ENCODE measurements around the gene HK1.

DNA sequence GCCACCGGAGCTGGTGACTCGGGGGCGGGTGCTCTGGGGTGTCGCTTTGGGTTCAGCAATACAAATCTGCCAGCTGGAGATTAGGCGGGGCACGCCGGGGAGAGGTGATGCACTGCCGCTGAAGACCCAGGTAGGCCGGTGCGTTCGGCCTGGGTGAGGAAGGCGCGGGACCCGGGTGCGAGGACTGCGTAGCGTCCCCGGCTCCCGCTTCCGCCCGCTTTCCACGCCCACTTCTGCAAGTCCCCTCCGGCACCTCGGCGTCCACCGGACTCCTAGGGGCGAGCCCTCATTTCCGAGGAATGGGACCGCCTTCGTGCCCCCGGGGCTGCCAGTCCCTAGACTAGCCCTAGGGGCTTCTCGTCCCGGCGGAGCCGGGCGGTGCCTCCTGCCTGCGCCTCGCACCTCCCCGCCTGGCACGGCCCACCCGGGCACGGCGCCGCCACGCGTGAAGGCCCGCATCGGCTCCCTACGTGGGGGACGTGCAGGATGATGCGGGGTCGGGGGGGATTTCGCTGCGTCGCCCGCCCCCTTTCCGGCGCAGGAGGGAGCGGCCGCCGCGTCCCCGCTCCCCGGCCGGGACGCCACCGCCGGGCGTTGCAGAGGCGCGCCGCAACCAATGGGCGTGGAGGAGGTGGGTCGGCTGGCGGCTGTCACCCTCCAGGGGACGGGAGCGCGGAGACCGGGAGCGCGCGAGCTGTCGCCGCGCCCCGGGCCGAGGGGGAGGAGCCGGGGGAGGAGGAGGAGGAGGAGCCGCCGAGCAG lies 40.0 kb downstream of the HK1 start:
- TF ChIP-seq, protein P1, sequence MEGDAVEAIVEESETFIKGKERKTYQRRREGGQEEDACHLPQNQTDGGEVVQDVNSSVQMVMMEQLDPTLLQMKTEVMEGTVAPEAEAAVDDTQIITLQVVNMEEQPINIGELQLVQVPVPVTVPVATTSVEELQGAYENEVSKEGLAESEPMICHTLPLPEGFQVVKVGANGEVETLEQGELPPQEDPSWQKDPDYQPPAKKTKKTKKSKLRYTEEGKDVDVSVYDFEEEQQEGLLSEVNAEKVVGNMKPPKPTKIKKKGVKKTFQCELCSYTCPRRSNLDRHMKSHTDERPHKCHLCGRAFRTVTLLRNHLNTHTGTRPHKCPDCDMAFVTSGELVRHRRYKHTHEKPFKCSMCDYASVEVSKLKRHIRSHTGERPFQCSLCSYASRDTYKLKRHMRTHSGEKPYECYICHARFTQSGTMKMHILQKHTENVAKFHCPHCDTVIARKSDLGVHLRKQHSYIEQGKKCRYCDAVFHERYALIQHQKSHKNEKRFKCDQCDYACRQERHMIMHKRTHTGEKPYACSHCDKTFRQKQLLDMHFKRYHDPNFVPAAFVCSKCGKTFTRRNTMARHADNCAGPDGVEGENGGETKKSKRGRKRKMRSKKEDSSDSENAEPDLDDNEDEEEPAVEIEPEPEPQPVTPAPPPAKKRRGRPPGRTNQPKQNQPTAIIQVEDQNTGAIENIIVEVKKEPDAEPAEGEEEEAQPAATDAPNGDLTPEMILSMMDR (IDR thresholded peaks at IDR 0.05; ENCODE audit: insufficient read depth, low read depth, low read length): no peak
- no peak for TF ChIP-seq EZH2 (IDR thresholded peaks at IDR 0.05; ENCODE audit: insufficient read depth, low read length)

All from astrocyte (in vitro differentiated cells and primary cell).